Neutrophil (primary cell): ENCODE data around the gene WDR27.

Experiments used
- H3K27ac ChIP-seq: fragments of 200-600 bp; sonication (generic); 2 replicates; pipeline ENCODE4 v1.5.1; 2016; ENCODE audit warnings: mild to moderate bottlenecking, moderate library complexity
- H3K27me3 ChIP-seq: fragments of 200-600 bp; sonication (generic); 2 replicates; pipeline ENCODE4 v1.6.0; 2016; ENCODE audit warnings: mild to moderate bottlenecking
- H3K36me3 ChIP-seq: fragments of 200-600 bp; sonication (generic); 2 replicates; pipeline ENCODE4 v1.5.1; 2017
- H3K4me1 ChIP-seq, 2 experiments: fragments of 200-600 bp in 1 of 2; sonication (generic) in 1 of 2; 1 replicate in 1 of 2; 2 replicates in 1 of 2; pipeline versions ENCODE4 v1.5.1 to v1.6.1; 2013 to 2016; ENCODE audit warnings: low read depth in 1 of 2, low read length in 1 of 2, mild to moderate bottlenecking in 1 of 2, moderate library complexity in 1 of 2; ENCODE audit not compliant: control insufficient read depth in 1 of 2, insufficient read depth in 1 of 2
- H3K4me3 ChIP-seq, 2 experiments: fragments of 200-600 bp in 1 of 2; sonication (generic) in 1 of 2; 1 replicate in 1 of 2; 2 replicates in 1 of 2; pipeline ENCODE4 v1.5.1; 2013 to 2016; ENCODE audit warnings: low read depth in 1 of 2, low read length in 1 of 2, mild to moderate bottlenecking in 1 of 2, moderate library complexity in 1 of 2
- H3K9me3 ChIP-seq: fragments of 200-600 bp; sonication (generic); 2 replicates; pipeline ENCODE4 v1.5.1; 2016
- CTCF ChIP-seq: fragments of 200-600 bp; sonication (generic); IDR thresholded peaks from 2 replicates; pipeline ENCODE4 v1.5.1; 2016; ENCODE audit warnings: antibody characterized with exemption

The WDR27 gene

DNA sequence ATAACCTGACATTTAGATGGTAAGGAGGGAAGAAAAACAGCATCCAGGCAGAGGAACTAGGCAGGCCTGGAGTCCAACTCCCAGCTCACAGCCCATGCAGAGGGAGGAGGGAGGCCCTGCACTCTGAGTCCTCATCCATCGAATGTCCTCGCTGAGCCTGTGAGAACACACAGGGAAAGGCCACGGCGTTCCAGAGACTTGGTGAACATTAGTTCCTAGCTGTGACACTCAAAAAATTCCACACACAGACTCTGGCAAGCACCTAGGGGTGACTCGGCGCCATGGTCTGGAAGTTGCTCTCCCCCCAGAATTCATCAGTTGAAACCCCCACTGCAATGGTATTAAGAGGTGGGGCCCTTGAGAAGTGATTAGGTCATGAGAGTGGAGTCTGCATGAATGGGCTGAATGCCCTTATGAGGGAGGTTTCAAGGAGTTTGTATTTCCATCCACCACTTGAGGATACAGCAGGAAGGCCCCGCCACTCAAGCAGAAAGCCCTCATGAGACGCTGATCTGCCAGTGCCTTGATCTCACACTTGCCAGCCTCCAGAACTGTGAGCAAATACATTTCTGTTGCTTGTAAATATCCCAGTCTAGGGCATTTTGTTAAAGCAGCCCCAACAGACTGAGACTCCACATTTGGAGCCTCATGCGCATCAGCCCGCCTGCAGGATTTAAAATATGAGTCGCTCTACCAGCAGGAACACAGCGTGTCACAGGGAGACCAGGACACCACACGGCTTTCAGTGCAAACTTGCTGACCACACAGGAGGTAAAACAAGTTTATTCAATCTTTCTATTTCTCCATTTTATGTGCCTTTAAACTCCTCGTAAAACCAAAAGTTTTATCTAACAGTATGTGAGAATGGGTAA, 73.9 kb downstream of the WDR27 start:
- Histone ChIP-seq H3K36me3 (no peaks in the 10 kb centered on the region), H3K27ac (no peak overlapping the region), H3K27me3 (no peaks in the 10 kb centered on the region), H3K4me1 (no peaks in the 10 kb centered on the region), H3K9me3 (no peaks in the 10 kb centered on the region), H3K4me3 (no peak overlapping the region)
- no peak for TF ChIP-seq CTCF

DNA sequence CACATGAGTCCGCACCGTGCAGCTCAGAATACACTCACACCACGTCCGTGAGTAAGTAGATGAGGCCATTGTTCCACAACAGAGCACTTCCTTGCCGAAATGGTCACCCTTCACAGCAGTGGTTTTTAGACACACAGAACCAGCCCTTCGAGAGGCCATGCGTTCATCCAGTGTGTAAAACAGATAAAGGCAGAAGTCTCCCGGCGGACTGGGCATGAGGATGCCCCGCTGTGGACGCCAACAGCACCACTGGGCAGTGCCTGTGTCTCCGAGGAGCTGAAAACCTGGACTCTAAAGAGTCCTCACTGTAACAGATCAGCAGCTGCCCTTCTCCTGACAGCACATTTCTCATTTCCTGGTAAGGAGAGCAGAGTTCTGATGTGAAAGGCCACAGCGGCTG, 75.2 kb downstream of the WDR27 start:
- no peak for TF ChIP-seq CTCF

GRCh38 chr6:169626169-169626568, 75.7 kb downstream of the WDR27 start:
- Histone ChIP-seq H3K27ac (no peak overlapping the region), H3K9me3 (no peaks in the 10 kb centered on the region), H3K36me3 (no peaks in the 10 kb centered on the region), H3K27me3 (no peaks in the 10 kb centered on the region), H3K4me1 (no peaks in the 10 kb centered on the region), H3K4me3 (no peak overlapping the region)
- TF ChIP-seq CTCF: no peak

More for the DNA sequence above, 75.2 kb downstream of the WDR27 start:
- Histone ChIP-seq H3K27ac (no peak overlapping the region), H3K4me3 (no peak overlapping the region), H3K27me3 (no peaks in the 10 kb centered on the region), H3K9me3 (no peaks in the 10 kb centered on the region), H3K36me3 (no peaks in the 10 kb centered on the region), H3K4me1 (no peaks in the 10 kb centered on the region)

DNA sequence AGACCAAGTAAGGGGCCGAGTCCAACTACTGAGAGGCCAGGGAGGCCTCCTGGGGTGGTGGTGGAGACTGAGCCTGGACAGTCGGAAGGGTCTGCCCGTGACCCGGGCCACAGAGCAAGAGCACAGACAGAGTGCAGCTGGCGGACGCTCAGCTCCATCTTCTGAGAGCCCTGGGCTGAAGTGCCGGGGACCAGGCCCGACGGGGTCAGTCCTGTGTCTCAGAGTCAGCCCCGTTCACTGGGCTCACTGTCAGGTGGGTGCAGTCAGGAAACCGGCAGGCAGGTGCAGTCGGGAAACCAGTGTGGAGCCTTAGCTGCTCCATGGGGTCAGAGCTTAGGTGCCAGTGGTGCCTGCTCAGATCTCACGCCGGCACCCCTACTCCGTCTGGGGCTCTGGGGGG, 76.5 kb downstream of the WDR27 start:
- TF ChIP-seq CTCF: no peak

DNA sequence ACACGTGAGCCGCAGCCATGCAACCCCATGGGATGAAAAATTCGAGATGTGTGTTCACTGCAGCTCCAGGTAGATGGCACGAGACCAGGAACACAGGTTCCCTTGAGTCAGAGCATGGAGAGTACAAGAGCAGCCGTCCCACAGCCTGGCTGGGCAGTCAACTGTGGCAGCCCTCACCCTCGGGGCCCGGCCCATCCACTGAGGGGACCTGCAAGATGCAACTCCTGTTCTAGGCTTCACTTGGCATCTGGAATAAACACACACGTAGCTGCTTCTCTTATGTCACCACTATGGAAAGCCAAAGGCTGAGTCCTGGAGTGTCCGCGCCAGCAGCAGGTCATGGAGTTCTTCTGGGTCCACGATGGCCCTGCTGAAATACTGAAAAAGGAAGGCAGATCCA, 77.0 kb downstream of the WDR27 start:
- H3K27ac ChIP-seq: no peak overlapping the region
- no peaks in the 10 kb centered on the region for H3K27me3 ChIP-seq
- H3K9me3 ChIP-seq: no peaks in the 10 kb centered on the region
- no peak for TF ChIP-seq CTCF
- H3K4me1 ChIP-seq: no peaks in the 10 kb centered on the region
- no peak overlapping the region for H3K4me3 ChIP-seq
- no peaks in the 10 kb centered on the region for H3K36me3 ChIP-seq

More for the DNA sequence above, 76.5 kb downstream of the WDR27 start:
- Histone ChIP-seq H3K4me1 (no peaks in the 10 kb centered on the region), H3K4me3 (no peak overlapping the region), H3K9me3 (no peaks in the 10 kb centered on the region), H3K27me3 (no peaks in the 10 kb centered on the region), H3K27ac (no peak overlapping the region), H3K36me3 (no peaks in the 10 kb centered on the region)
